ENCODE results near the gene IPCEF1. TPM values are rescaled to one million over a fixed set of nuclear protein-coding genes. Genes with fewer than 3 reads are reported as not detected.
A peak's percentile ranks its signal among the peaks of the same experiment; 100 is the strongest.

IPCEF1 gene
- total and polyA plus RNA-seq, 4 donors = 0.85 to 18.1 (median 3.6) TPM

DNA sequence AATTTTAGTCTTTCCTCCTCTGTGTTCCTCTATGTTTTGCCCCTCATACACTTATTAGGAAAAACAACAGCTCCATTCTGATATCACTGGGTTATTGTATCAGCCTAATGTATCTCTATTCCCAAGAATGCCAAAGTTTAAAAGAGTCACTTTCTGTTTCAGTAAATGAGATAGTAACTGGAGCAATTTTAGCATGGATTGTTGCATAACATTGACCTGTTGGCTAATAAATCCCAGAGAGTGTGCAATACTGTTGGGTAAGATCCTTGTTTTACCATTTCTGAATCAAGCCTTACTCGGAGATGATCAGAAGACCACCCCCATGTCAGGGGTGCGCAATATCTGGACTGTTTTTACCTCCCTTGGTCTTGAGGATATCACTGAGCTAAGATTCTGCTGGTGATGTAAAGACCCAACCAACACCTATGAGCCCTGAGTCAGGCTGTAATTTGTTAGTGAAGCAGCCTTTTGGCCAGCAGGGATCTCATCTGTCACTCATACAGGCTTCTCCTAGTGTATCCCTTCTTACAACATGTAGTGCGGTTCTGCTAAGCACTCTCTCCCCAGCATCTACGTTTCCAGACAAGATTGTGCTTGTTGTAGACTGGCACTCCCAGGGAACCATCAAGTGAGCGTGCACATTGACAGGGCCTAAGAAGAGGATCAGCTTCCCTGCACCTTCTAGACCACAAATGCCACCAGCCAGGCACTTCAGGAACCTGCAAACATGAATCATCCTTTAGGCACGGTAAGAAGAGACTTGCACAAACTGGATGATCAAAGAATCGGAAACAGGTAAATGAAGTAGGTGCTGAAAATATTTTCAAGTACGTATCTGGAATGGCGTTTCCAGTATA lies 11.5 kb upstream of the IPCEF1 start:
- H3K27me3 ChIP-seq (ENCODE audit: control insufficient read depth in 3 of 3, insufficient read depth in 3 of 3, low read length in 2 of 3) = no peaks in the 10 kb centered on the region
- H3K36me3 ChIP-seq (ENCODE audit: control insufficient read depth in 4 of 4, insufficient read depth in 4 of 4, low read length in 4 of 4) = no peaks in the 10 kb centered on the region
- TF ChIP-seq, protein P1, sequence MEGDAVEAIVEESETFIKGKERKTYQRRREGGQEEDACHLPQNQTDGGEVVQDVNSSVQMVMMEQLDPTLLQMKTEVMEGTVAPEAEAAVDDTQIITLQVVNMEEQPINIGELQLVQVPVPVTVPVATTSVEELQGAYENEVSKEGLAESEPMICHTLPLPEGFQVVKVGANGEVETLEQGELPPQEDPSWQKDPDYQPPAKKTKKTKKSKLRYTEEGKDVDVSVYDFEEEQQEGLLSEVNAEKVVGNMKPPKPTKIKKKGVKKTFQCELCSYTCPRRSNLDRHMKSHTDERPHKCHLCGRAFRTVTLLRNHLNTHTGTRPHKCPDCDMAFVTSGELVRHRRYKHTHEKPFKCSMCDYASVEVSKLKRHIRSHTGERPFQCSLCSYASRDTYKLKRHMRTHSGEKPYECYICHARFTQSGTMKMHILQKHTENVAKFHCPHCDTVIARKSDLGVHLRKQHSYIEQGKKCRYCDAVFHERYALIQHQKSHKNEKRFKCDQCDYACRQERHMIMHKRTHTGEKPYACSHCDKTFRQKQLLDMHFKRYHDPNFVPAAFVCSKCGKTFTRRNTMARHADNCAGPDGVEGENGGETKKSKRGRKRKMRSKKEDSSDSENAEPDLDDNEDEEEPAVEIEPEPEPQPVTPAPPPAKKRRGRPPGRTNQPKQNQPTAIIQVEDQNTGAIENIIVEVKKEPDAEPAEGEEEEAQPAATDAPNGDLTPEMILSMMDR (IDR thresholded peaks at IDR 0.05; ENCODE audit: control extremely low read depth, extremely low read depth) = no peak
- ATAC-seq (ENCODE audit: insufficient read depth, low FRiP score) (no peak), DNase-seq (peak in 1 of 3 donors; percentile 63)
- H3K9me3 ChIP-seq (ENCODE audit: control insufficient read depth in 4 of 4, insufficient read depth in 3 of 4, low read length in 3 of 4) = no peaks in the 10 kb centered on the region
- 48 to 69% methylated on average over 9 of the region's 9 CpGs for WGBS, 2 donors
- no peak overlapping the region for H3K9ac ChIP-seq (ENCODE audit: insufficient read depth in 1 of 2, low read length in 2 of 2)
- no peak overlapping the region for H3K27ac ChIP-seq (ENCODE audit: low read depth in 1 of 2, low read length in 1 of 2)
- no peak overlapping the region for H3K4me3 ChIP-seq
- H3K4me1 ChIP-seq (ENCODE audit: control insufficient read depth in 5 of 5, insufficient read depth in 5 of 5, low read length in 5 of 5) = peaks cover 0 to 33% (median 0%) of the 10 kb centered on the region in 5 donors

DNA sequence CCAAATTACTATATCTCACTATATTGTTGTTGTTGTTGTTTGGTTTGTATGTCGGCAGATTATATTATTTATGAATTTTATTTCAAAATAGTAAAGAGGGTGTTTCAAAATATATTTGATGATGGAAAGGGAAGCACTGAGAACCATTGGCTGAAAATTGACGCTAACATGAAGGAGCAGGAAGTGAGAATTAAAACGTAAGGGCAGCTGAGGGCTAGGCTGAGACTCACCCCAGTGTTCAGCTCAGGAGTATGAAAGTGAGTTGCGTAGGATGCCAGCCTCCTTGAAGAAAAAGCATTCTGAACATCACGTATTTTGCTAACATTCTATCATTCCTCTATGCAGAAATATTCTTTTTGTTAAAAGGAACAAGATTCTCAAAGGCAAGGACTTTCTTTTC lies 10.7 kb upstream of the IPCEF1 start:
- H3K27ac ChIP-seq (ENCODE audit: low read depth in 1 of 2, low read length in 1 of 2) = no peak overlapping the region
- no peak for DNase-seq
- no peak for ATAC-seq (ENCODE audit: insufficient read depth, low FRiP score)
- no peaks in the 10 kb centered on the region for H3K27me3 ChIP-seq (ENCODE audit: control insufficient read depth in 3 of 3, insufficient read depth in 3 of 3, low read length in 2 of 3)
- no peaks in the 10 kb centered on the region for H3K36me3 ChIP-seq (ENCODE audit: control insufficient read depth in 4 of 4, insufficient read depth in 4 of 4, low read length in 4 of 4)
- peaks cover 0 to 31% (median 0%) of the 10 kb centered on the region in 5 donors for H3K4me1 ChIP-seq (ENCODE audit: control insufficient read depth in 5 of 5, insufficient read depth in 5 of 5, low read length in 5 of 5)
- no peak overlapping the region for H3K9ac ChIP-seq (ENCODE audit: insufficient read depth in 1 of 2, low read length in 2 of 2)
- no peaks in the 10 kb centered on the region for H3K9me3 ChIP-seq (ENCODE audit: control insufficient read depth in 4 of 4, insufficient read depth in 3 of 4, low read length in 3 of 4)
- TF ChIP-seq, protein P1 (IDR thresholded peaks at IDR 0.05; ENCODE audit: control extremely low read depth, extremely low read depth) = no peak
- WGBS, 2 donors = 61 to 77% methylated on average over 5 of the region's 5 CpGs
- H3K4me3 ChIP-seq = no peak overlapping the region

DNA sequence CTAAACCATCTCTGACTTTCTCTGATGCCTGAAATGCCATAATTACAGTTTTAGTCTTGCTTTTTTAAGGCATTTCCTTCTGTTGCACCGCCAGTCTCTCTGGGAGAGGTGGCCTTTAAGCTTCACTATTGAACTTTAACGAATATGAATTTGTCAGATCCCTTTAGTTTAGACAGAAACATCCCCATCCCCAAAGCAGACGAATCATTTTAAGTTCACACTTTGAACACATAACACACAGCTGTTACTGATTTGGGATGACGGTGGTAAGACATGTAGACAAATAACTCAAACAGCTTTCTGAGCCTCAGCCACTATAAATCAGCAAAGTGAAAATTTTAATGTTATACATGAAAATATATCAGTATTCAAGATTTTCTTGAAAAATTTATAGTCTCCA lies 7.2 kb upstream of the IPCEF1 start:
- peaks cover 0 to 15% (median 0%) of the 10 kb centered on the region in 5 donors for H3K4me1 ChIP-seq (ENCODE audit: control insufficient read depth in 5 of 5, insufficient read depth in 5 of 5, low read length in 5 of 5)
- no peaks in the 10 kb centered on the region for H3K9me3 ChIP-seq (ENCODE audit: control insufficient read depth in 4 of 4, insufficient read depth in 3 of 4, low read length in 3 of 4)
- H3K27me3 ChIP-seq (ENCODE audit: control insufficient read depth in 3 of 3, insufficient read depth in 3 of 3, low read length in 2 of 3) = no peaks in the 10 kb centered on the region
- ATAC-seq (ENCODE audit: insufficient read depth, low FRiP score) = no peak
- H3K36me3 ChIP-seq (ENCODE audit: control insufficient read depth in 4 of 4, insufficient read depth in 4 of 4, low read length in 4 of 4) = no peaks in the 10 kb centered on the region
- TF ChIP-seq, protein P1 (IDR thresholded peaks at IDR 0.05; ENCODE audit: control extremely low read depth, extremely low read depth) = no peak
- no peak overlapping the region for H3K4me3 ChIP-seq
- DNase-seq = no peak
- peak overlapping the region in 1 of 2 donors; percentile 46 for H3K9ac ChIP-seq (ENCODE audit: insufficient read depth in 1 of 2, low read length in 2 of 2)
- WGBS, 2 donors = 80 to 84% methylated on average over 4 of the region's 4 CpGs
- H3K27ac ChIP-seq (ENCODE audit: low read depth in 1 of 2, low read length in 1 of 2) = no peak overlapping the region
